ENCODE measurements around the gene GMEB2. TPM values are rescaled to one million over a fixed set of nuclear protein-coding genes. Genes with fewer than 3 reads are reported as not detected.
"Not testable (repeated sequence)": the region's sequence is repeated elsewhere in the genome, so short reads cannot be mapped to it uniquely, and the experiment has no call there.

GMEB2 gene
- polyA plus RNA-seq, 1 experiment = 7.4 TPM

DNA sequence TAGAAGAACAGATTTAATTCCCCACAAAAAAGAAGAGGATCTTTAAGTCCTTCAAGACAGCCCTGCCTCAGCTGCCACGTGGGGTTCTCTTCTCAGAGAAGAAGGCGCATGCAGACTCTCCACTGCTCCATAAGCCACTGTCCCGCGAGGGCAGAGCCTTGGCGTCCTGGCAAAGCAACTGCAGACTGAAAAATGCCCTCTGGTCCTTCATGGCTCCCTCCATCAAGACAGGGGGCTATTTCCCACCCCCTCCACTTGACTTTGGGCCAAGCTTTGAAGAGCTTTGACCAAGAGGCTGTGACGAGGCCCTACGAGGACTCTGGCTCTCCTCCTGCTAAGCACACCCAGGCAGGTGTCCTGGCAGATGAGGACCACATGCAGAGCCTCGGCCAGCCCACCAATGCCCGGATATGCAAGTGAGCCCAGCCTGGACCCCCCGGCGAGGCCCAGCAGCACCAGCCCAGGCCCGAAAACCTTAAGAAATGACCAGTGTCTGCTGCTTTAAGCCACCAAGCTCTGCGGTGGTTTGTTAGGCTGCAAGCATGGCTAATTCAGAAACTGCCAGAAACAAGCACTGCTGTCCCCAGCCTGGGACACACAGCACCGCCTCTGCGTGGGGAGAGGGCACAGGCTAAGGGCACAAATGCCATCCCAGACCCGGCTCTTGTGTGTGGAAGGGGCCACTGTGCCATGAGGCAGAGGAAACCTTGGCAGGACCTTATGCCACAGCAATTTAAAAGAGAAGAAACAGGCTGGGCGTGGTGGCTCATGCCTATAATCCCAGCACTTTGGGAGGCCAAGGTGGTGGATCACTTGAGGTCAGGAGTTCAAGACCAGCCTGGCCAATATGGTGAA is 16.1 kb downstream of the GMEB2 start:
- ChIA-PET POLR2A (no interaction called here), CTCF (interaction anchor here (0.8 kb wide), 1 partner anchor 12 kb away, joined by 3 read pairs; no protein-coding TSS in a partner anchor)
- TF ChIP-seq, protein P1, sequence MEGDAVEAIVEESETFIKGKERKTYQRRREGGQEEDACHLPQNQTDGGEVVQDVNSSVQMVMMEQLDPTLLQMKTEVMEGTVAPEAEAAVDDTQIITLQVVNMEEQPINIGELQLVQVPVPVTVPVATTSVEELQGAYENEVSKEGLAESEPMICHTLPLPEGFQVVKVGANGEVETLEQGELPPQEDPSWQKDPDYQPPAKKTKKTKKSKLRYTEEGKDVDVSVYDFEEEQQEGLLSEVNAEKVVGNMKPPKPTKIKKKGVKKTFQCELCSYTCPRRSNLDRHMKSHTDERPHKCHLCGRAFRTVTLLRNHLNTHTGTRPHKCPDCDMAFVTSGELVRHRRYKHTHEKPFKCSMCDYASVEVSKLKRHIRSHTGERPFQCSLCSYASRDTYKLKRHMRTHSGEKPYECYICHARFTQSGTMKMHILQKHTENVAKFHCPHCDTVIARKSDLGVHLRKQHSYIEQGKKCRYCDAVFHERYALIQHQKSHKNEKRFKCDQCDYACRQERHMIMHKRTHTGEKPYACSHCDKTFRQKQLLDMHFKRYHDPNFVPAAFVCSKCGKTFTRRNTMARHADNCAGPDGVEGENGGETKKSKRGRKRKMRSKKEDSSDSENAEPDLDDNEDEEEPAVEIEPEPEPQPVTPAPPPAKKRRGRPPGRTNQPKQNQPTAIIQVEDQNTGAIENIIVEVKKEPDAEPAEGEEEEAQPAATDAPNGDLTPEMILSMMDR (IDR thresholded peaks at IDR 0.05; ENCODE audit: insufficient read depth, low read depth, low read length) = no peak
- H3K4me3 ChIP-seq (ENCODE audit: low read depth, low read length) = no peak overlapping the region
- peaks cover 3% of the 10 kb centered on the region for H3K36me3 ChIP-seq (ENCODE audit: control insufficient read depth, insufficient read depth, low read length)
- no peak for DNase-seq (ENCODE audit: low read depth)
- H3K27me3 ChIP-seq (ENCODE audit: control insufficient read depth, insufficient read depth, low read length) = no peaks in the 10 kb centered on the region

DNA sequence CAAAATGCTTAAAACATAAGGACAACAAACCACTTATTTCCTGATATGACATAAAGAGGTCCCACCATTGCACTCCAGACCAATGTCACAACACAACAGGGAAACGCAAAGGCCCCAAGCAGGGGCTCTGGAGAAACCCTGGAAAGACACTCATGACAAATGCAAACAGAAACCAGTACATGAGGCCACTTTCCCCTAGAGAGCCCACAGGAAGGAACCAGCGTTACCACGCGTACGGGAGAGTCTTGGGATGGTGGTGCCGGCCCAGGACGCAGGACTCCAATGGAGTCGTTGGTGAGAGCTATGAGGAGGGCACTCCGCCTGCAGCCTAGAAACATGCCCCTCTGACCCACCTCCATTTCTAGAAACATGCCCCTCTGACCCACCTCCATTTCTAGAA is 20.2 kb downstream of the GMEB2 start:
- no peak overlapping the region for H3K4me3 ChIP-seq (ENCODE audit: low read depth, low read length)
- POLR2A ChIA-PET = no interaction called here
- TF ChIP-seq, protein P1 (IDR thresholded peaks at IDR 0.05; ENCODE audit: insufficient read depth, low read depth, low read length) = no peak
- no peaks in the 10 kb centered on the region for H3K27me3 ChIP-seq (ENCODE audit: control insufficient read depth, insufficient read depth, low read length)
- CTCF ChIA-PET = no interaction called here
- no peak for DNase-seq (ENCODE audit: low read depth)
- H3K36me3 ChIP-seq (ENCODE audit: control insufficient read depth, insufficient read depth, low read length) = peaks cover 10% of the 10 kb centered on the region

GRCh38 chr20:63602321-63602720 is 24.6 kb downstream of the GMEB2 start:
- Histone ChIP-seq H3K36me3 (ENCODE audit: control insufficient read depth, insufficient read depth, low read length) (peaks cover 19% of the 10 kb centered on the region), H3K4me3 (ENCODE audit: low read depth, low read length) (no peak overlapping the region), H3K27me3 (ENCODE audit: control insufficient read depth, insufficient read depth, low read length) (no peaks in the 10 kb centered on the region)
- POLR2A ChIA-PET = no interaction called here
- DNase-seq (ENCODE audit: low read depth) = no peak
- CTCF ChIA-PET = interaction anchor here (0.7 kb wide), 1 partner anchor 66 kb away, joined by 3 read pairs; no protein-coding TSS in a partner anchor
- TF ChIP-seq, protein P1 (IDR thresholded peaks at IDR 0.05; ENCODE audit: insufficient read depth, low read depth, low read length) = no peak

DNA sequence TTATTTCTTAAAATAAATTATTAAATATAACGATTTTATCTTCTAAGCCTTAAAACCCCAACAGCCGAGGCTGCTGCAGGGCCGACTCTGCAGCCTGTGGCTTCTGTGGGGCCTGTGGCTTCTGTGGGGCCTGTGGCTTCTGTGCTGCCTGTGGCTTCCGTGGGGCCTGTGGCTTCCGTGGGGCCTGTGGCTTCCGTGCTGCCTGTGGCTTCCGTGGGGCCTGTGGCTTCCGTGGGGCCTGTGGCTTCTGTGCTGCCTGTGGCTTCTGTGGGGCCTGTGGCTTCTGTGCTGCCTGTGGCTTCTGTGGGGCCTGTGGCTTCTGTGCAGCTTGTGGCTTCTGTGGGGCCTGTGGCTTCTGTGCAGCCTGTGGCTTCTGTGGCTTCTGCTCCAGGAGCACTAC is 25.2 kb downstream of the GMEB2 start:
- CTCF ChIA-PET; H3K4me3 ChIP-seq (ENCODE audit: low read depth, low read length); DNase-seq (ENCODE audit: low read depth); POLR2A ChIA-PET; H3K27me3 ChIP-seq (ENCODE audit: control insufficient read depth, insufficient read depth, low read length): not testable (repeated sequence)
- peaks cover 19% of the 10 kb centered on the region for H3K36me3 ChIP-seq (ENCODE audit: control insufficient read depth, insufficient read depth, low read length)

DNA sequence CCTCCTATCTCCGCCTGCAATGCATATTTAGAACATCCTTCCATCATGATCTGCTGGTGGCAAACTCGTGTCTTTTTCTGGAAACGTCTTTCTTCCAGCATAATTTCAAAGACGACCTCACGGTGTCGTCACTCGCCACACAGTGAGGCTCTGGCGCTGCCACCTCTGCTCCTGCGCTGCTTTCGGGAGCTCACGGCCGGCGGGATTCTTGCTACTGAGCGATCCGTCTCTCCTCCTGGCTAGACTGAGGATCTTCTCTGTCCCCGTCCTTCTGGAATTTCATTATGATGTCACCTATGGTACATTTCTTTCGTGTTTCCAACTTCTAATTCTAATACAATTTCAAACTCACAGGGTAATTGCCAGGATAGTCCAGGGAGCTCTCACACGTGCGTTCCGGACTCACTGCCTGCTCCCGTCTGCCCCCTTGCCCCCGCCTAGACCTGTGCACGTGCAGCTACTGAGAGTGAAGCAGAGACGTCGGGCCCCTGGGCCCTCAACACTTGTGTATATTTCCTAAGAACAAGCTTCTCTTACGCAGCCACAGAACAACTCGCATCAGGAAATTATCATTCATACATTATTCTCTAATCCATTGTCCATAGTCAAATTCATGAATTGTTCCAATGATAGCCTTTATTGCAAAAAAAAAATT is 27.4 kb downstream of the GMEB2 start:
- CTCF ChIA-PET = no interaction called here
- Histone ChIP-seq H3K4me3 (ENCODE audit: low read depth, low read length) (no peak overlapping the region), H3K27me3 (ENCODE audit: control insufficient read depth, insufficient read depth, low read length) (no peaks in the 10 kb centered on the region), H3K36me3 (ENCODE audit: control insufficient read depth, insufficient read depth, low read length) (peaks cover 25% of the 10 kb centered on the region)
- no peak for DNase-seq (ENCODE audit: low read depth)
- TF ChIP-seq, protein P1 (IDR thresholded peaks at IDR 0.05; ENCODE audit: insufficient read depth, low read depth, low read length) = no peak
- POLR2A ChIA-PET = interaction anchor here (0.5 kb wide), 1 partner anchor 25 kb away, joined by 3 read pairs; no protein-coding TSS in a partner anchor

Data from BJ (cell line).